ENCODE results near the gene DGKI.

DNA sequence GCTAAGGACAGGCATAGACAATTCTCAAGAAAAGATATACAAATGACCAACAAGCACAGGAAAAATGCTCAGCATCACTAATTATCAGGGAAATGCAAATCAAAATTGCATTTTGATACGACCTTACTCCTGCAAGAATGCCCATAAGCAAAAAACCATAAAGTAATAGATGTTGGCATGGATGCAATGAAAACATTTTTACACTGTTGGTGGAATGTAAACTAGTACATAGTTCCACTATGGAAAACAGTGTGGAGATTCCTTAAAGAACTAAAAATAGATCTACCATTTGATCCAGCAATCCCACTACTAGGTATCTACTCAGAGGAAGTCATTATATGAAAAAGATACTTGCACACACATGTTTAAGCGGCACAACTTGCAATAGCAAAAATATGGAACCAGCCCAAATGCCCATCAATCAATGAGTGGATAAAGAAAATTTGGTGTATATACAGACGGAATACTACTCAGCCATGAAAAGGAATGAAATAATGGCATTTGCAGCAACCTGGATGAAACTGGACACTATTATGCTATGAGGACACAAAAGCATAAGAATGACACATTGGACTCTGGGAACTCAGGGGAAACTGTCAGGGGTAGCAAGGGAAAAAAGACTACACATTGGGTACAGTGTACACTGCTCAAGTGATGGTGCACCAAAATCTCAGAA lies 59.3 kb downstream of the DGKI start:
- TF ChIP-seq, protein P1, sequence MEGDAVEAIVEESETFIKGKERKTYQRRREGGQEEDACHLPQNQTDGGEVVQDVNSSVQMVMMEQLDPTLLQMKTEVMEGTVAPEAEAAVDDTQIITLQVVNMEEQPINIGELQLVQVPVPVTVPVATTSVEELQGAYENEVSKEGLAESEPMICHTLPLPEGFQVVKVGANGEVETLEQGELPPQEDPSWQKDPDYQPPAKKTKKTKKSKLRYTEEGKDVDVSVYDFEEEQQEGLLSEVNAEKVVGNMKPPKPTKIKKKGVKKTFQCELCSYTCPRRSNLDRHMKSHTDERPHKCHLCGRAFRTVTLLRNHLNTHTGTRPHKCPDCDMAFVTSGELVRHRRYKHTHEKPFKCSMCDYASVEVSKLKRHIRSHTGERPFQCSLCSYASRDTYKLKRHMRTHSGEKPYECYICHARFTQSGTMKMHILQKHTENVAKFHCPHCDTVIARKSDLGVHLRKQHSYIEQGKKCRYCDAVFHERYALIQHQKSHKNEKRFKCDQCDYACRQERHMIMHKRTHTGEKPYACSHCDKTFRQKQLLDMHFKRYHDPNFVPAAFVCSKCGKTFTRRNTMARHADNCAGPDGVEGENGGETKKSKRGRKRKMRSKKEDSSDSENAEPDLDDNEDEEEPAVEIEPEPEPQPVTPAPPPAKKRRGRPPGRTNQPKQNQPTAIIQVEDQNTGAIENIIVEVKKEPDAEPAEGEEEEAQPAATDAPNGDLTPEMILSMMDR (IDR thresholded peaks at IDR 0.05; ENCODE audit: low read depth, low read length, missing input control): no peak
- TF ChIP-seq, protein P2, sequence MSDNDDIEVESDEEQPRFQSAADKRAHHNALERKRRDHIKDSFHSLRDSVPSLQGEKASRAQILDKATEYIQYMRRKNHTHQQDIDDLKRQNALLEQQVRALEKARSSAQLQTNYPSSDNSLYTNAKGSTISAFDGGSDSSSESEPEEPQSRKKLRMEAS (IDR thresholded peaks at IDR 0.05): no peak
- TF ChIP-seq, protein P3, sequence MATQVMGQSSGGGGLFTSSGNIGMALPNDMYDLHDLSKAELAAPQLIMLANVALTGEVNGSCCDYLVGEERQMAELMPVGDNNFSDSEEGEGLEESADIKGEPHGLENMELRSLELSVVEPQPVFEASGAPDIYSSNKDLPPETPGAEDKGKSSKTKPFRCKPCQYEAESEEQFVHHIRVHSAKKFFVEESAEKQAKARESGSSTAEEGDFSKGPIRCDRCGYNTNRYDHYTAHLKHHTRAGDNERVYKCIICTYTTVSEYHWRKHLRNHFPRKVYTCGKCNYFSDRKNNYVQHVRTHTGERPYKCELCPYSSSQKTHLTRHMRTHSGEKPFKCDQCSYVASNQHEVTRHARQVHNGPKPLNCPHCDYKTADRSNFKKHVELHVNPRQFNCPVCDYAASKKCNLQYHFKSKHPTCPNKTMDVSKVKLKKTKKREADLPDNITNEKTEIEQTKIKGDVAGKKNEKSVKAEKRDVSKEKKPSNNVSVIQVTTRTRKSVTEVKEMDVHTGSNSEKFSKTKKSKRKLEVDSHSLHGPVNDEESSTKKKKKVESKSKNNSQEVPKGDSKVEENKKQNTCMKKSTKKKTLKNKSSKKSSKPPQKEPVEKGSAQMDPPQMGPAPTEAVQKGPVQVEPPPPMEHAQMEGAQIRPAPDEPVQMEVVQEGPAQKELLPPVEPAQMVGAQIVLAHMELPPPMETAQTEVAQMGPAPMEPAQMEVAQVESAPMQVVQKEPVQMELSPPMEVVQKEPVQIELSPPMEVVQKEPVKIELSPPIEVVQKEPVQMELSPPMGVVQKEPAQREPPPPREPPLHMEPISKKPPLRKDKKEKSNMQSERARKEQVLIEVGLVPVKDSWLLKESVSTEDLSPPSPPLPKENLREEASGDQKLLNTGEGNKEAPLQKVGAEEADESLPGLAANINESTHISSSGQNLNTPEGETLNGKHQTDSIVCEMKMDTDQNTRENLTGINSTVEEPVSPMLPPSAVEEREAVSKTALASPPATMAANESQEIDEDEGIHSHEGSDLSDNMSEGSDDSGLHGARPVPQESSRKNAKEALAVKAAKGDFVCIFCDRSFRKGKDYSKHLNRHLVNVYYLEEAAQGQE (IDR thresholded peaks at IDR 0.05): no peak
